Suprapubic skin (tissue), 4 donors: Measurements from ENCODE around the gene DDIT4.

Experiments
- CTCF ChIP-seq, 2 donors: fragments of 200-600 bp in 1 of 2; fragments of 450-650 bp in 1 of 2; sonication (generic) in 1 of 2; IDR thresholded peaks; one replicate each; pipeline ENCODE4 v1.5.1; 2016 to 2019; ENCODE audit warnings: antibody characterized with exemption in 2 of 2, mild to moderate bottlenecking in 1 of 2, moderate library complexity in 1 of 2
- EP300 ChIP-seq: sonication (generic); formaldehyde crosslinking; IDR thresholded peaks from one replicate; pipeline ENCODE4 v1.6.1; 2017; ENCODE audit warnings: antibody characterized with exemption
- POLR2A ChIP-seq, 2 donors: fragments of 450-650 bp; IDR thresholded peaks; one replicate each; pipeline ENCODE4 v1.6.1; 2017; ENCODE audit warnings: antibody characterized with exemption in 2 of 2, mild to moderate bottlenecking in 2 of 2, moderate library complexity in 2 of 2
- POLR2AphosphoS5 ChIP-seq, 3 donors: sonication (generic); formaldehyde crosslinking; IDR thresholded peaks; one replicate each; pipeline ENCODE4 v1.6.1; 2017; ENCODE audit warnings: antibody characterized with exemption in 3 of 3

- no peak for TF ChIP-seq CTCF (IDR thresholded peaks at IDR 0.05)
- TF ChIP-seq POLR2AphosphoS5 (IDR thresholded peaks at IDR 0.05) = peak; percentile 47 to 98 (median 74)
- peak in 1 of 2 donors; percentile 33 for TF ChIP-seq POLR2A (IDR thresholded peaks at IDR 0.05)
- peak; percentile 85 for TF ChIP-seq EP300
These were observed 25.1 kb upstream of the DDIT4 start for GRCh38 chr10:72248468-72249151.
